ENCODE data around the gene RAI1.

RAI1 gene

GRCh38 chr17:17730250-17730935, 49.1 kb downstream of the RAI1 start (continued):
- TF ChIP-seq ZFP69B (tag by site-specific recombination; IDR thresholded peaks at IDR 0.05) (no peak), ZEB2 (tag by site-specific recombination; IDR thresholded peaks at IDR 0.05) (no peak), REPIN1 (tag by site-specific recombination; IDR thresholded peaks at IDR 0.05; ENCODE audit: low read depth) (no peak), ZNF2 (tag by site-specific recombination; IDR thresholded peaks at IDR 0.05) (no peak), ZNF248 (tag by site-specific recombination; IDR thresholded peaks at IDR 0.05) (no peak), TSHZ1 (tag by site-specific recombination; IDR thresholded peaks at IDR 0.05; ENCODE audit: borderline replicate concordance) (no peak), GLI2 (tag by site-specific recombination; IDR thresholded peaks at IDR 0.05; ENCODE audit: borderline replicate concordance, low read depth) (no peak)

- Histone ChIP-seq H3K36me3 (ENCODE audit: control insufficient read depth in 2 of 2, insufficient read depth in 1 of 2, low read length in 2 of 2) (peaks cover 0 to 35% of the 10 kb centered on the region in 2 experiments; a peak in 1 of 3 replicates), H3K4me3 (ENCODE audit: low read depth, low read length) (no peak overlapping the region), H3K27ac (ENCODE audit: extremely low read depth, low read depth, low read length) (no peak overlapping the region), H3K4me1 (ENCODE audit: control insufficient read depth, insufficient read depth, low read length) (no peaks in the 10 kb centered on the region), H3K9me3 (ENCODE audit: control insufficient read depth, insufficient read depth, low read depth, low read length) (no peaks in the 10 kb centered on the region)
- ChIA-PET CTCF (interaction anchor here (1.0 kb wide), 1 partner anchor 48 kb away, joined by 3 read pairs; no protein-coding TSS in a partner anchor), POLR2A (no interaction called here)
- TF ChIP-seq ZNF133 (tag by site-specific recombination; IDR thresholded peaks at IDR 0.05) (no peak), ZNF707 (tag by site-specific recombination; IDR thresholded peaks at IDR 0.05) (no peak), ZNF600 (tag by site-specific recombination; IDR thresholded peaks at IDR 0.05) (no peak), ZNF623 (tag by site-specific recombination; IDR thresholded peaks at IDR 0.05) (no peak), ELK4 (IDR thresholded peaks at IDR 0.05; ENCODE audit: borderline replicate concordance, low read depth, low read length) (no peak), SP2 (tag by site-specific recombination; IDR thresholded peaks at IDR 0.05) (no peak), GFI1B (tag by site-specific recombination; IDR thresholded peaks at IDR 0.05) (no peak), ZFP3 (tag by site-specific recombination; IDR thresholded peaks at IDR 0.05; ENCODE audit: low read depth) (no peak), ZNF169 (tag by site-specific recombination; IDR thresholded peaks at IDR 0.05) (no peak)
Measured at GRCh38 chr17:17732444-17732843, 51.2 kb downstream of the RAI1 start.

- no peaks in the 10 kb centered on the region; the same call in 1 of the 2 replicates for H3K4me1 ChIP-seq (ENCODE audit: control insufficient read depth, insufficient read depth, low read length)
- no peaks in the 10 kb centered on the region for H3K9me3 ChIP-seq (ENCODE audit: control insufficient read depth, insufficient read depth, low read depth, low read length)
- CTCF ChIA-PET = interaction anchor here (1.0 kb wide), 1 partner anchor 47 kb away, joined by 3 read pairs; no protein-coding TSS in a partner anchor
- peaks cover 0 to 29% of the 10 kb centered on the region in 2 experiments; a peak in 1 of 3 replicates for H3K36me3 ChIP-seq (ENCODE audit: control insufficient read depth in 2 of 2, insufficient read depth in 1 of 2, low read length in 2 of 2)
- no peak overlapping the region for H3K4me3 ChIP-seq (ENCODE audit: low read depth, low read length)
- POLR2A ChIA-PET = no interaction called here
- no peak overlapping the region for H3K27ac ChIP-seq (ENCODE audit: extremely low read depth, low read depth, low read length)
- TF ChIP-seq YY1 (tag by site-specific recombination; IDR thresholded peaks at IDR 0.05) (no peak), ZNF626 (tag by site-specific recombination; IDR thresholded peaks at IDR 0.05) (no peak), ZSCAN23 (tag by site-specific recombination; IDR thresholded peaks at IDR 0.05) (no peak), HOXD13 (CRISPR knock-in tag; IDR thresholded peaks at IDR 0.05; ENCODE audit: borderline replicate concordance) (no peak), ZNF544 (tag by site-specific recombination; IDR thresholded peaks at IDR 0.05) (no peak), ZNF394 (tag by site-specific recombination; IDR thresholded peaks at IDR 0.05; ENCODE audit: borderline replicate concordance) (no peak), ZBTB20 (tag by site-specific recombination; IDR thresholded peaks at IDR 0.05) (no peak), ZNF837 (tag by site-specific recombination; IDR thresholded peaks at IDR 0.05) (no peak), ZNF37A (tag by site-specific recombination; IDR thresholded peaks at IDR 0.05) (no peak), ZBTB7A (tag by site-specific recombination; IDR thresholded peaks at IDR 0.05; ENCODE audit: low read depth) (no peak), ZNF324 (tag by site-specific recombination; IDR thresholded peaks at IDR 0.05) (no peak), MZF1 (tag by site-specific recombination; IDR thresholded peaks at IDR 0.05; ENCODE audit: borderline replicate concordance) (no peak), EGR2 (tag by site-specific recombination; IDR thresholded peaks at IDR 0.05; ENCODE audit: low read depth) (no peak)
Measured at GRCh38 chr17:17732892-17733670, 51.8 kb downstream of the RAI1 start.

All from HEK293 (cell line).